ENCODE results near the gene POLR1C.
"Not testable (repeated sequence)": the region's sequence is repeated elsewhere in the genome, so short reads cannot be mapped to it uniquely, and the experiment has no call there.

The POLR1C gene

DNA sequence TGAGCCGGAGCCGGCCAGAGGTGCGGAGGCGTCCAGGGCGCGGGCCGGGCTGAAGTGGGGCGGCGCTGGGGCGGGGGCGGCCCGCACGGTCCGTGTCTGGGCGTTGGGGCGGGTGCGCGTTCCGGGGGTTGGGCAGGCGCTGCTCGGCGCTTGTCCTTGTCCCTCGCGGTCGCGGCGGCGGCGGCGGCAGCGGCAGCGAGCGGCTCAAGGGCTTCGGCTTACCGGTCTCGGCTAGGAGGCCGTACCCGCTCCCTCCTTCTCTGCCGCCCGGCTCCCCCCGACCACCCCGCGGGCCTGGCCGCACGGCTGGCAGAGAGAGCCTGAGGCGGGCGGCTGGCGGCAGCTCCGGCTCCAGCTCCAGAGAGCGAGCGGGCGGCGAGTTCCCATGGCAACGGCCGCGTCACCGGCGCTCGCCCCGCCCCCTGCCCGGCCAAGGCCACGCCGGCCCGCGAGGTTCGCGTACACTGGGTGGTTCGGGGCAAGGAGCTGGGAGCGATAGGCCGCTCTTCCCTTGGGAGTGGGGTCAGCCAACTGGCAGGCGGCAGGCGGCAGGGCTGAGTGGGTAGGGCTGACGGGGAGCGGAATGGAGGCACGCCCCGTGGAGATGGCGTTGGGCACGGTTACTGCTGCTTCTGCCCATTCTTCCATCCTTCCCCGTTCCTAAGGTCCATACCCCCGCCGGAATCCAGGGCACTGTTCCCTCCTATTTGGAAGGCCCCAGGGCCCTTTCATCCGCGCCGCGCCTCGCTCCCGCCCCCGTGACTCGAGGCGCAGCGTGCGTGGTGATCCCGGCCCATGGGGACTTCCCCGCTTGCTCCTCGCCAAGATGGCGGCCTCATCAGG lies 6.7 kb upstream of the POLR1C start, which contains the start of gene LRRC73:
Gene LRRC73 (minus strand): TSS at position 363 of the 843 bp plus-strand sequence. CDS start 561 bp downstream, outside the sequence.
- peak; percentile 63 to 70 for DNase-seq (ENCODE audit: low read depth in 2 of 2)

- no peak for DNase-seq (ENCODE audit: low read depth in 2 of 2)
These were observed 6.1 kb upstream of the POLR1C start for GRCh38 chr6:43510827-43511163.

DNA sequence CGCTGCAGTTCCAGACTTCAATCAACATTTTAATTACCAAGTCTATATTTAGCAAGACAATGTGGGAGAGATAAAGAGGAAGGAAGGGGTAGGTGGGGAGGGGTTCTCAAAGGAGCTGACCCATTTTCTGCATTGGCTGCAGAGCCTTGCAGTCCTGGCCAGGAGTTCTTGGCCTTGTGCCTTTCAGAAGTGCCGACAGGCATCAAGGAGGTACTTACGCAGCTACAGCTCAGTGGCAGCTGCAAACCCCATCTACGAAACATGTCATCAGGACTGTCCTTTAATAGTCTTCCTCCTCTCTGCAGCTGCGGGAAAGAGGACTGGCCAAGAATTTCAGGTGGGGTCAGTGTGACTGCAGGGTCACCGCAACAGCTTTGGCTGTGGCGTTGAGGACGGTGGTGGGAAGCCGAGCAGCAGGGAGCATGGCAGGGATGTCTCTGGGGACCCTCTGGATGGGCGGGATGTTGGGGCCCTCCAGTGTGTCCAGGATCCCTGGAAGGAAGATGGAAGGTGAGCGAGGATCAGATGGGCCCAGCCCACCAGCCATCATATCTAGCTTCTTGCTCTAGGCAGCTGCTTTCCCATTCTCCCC lies 5.0 kb upstream of the POLR1C start:
- no peak for DNase-seq (ENCODE audit: low read depth in 2 of 2)

- DNase-seq (ENCODE audit: low read depth in 2 of 2): no peak
These were observed 1.1 kb upstream of the POLR1C start for GRCh38 chr6:43515808-43516207.

DNA sequence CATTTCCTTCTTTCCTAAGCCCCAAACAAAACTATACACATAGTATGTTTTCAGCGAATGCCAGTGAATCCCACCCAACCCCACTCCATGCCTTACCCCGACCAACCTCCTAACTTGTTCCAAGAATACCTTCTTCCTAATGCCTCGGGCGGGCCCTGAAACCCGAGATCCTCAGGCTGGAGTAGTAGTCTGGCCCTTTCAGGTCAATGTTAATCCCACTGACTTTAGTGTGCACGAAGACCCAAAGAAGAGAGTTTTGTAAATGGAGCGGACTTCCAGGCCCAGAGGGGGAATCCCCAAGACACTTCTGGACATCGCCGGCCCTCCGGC lies 557 bp upstream of the POLR1C start:
- DNase-seq (ENCODE audit: low read depth in 2 of 2): no peak

- no peak for DNase-seq (ENCODE audit: low read depth in 2 of 2)
These were observed 842 bp downstream of the POLR1C start for GRCh38 chr6:43517505-43518357.

- DNase-seq (ENCODE audit: low read depth in 2 of 2): no peak
These were observed 3.2 kb downstream of the POLR1C start for GRCh38 chr6:43520097-43520496.

GRCh38 chr6:43521836-43522235 lies 4.9 kb downstream of the POLR1C start:
- no peak for DNase-seq (ENCODE audit: low read depth in 2 of 2)

DNA sequence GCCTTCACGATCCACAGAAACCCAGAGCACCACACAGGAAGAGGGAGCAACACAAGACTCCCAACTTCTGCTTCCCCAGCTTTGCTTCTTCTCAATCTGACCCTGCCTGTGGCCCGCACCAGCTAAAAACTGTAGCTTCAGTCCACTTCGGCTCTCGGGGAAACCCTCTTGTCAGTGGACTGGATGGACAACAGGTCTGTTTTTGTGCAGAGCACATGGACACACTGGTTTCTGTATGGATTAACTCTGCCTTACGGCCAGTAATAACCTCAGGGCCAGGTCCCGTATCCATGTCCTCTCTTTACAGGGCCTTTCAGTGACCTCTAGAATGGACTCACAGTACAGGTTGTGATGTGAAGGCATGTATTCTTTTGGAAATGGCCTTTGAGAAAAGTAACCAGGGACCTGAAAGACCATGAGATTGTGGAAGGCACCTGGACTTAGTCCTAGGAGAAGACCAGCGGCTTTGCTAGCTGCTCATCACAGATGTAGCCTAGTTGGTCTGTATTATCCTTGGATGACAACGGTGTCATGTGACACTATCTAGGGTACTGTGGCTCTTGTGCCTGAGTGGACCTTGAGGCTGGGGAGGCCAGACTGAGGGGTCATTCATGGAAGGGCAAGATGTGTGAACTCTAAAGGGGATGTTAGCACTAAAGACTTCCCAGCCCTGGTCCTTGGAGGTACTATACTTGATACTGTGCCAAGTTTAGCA lies 5.8 kb downstream of the POLR1C start:
- DNase-seq (ENCODE audit: low read depth in 2 of 2): no peak

DNA sequence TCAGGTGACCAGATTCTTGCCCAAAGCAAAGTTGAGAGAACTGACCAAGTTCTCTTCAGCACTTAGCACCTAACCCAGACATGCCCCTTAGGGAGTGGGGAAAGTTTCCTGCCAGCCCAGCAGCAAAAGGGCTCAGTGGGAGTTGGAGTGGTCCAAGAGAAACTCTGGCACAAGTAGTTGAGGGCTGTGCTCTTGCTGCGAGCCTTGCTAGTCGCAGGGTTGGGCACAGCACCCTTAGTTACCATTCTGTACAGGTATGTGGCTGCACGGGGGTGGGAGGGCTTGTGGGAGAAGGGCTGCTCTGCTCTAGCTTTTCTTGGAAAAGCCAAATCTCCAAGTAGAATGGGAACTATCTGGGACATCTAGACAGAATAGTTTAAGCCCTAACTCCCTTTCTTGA lies 6.4 kb downstream of the POLR1C start:
- no peak for DNase-seq (ENCODE audit: low read depth in 2 of 2)

GRCh38 chr6:43524483-43524961 lies 7.6 kb downstream of the POLR1C start:
- DNase-seq (ENCODE audit: low read depth in 2 of 2): no peak

DNA sequence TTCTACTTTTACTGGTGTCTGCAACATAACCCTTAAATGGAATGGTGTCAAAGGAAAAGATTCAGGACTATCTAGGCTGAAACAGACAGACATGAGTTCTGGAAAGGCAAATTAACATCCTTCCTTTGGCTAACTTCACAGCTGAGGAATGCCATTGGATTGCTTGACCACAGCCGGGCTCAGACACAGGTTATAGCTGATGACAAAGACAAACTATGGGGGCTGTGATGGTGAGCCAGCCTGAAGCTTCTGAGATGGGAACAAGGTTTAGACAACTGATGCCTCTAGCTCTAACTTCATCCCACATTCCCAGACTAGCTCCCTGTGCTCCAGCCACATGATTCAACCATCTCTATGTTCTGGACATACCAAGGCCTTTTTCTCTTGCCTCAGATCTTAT lies 15.3 kb downstream of the POLR1C start:
- DNase-seq (ENCODE audit: low read depth in 2 of 2): no peak

- not testable (repeated sequence) for DNase-seq (ENCODE audit: low read depth in 2 of 2)
These were observed 22.1 kb downstream of the POLR1C start for GRCh38 chr6:43538986-43539385.

GRCh38 chr6:43539409-43539808 lies 22.5 kb downstream of the POLR1C start:
- DNase-seq (ENCODE audit: low read depth in 2 of 2): not testable (repeated sequence)

DNA sequence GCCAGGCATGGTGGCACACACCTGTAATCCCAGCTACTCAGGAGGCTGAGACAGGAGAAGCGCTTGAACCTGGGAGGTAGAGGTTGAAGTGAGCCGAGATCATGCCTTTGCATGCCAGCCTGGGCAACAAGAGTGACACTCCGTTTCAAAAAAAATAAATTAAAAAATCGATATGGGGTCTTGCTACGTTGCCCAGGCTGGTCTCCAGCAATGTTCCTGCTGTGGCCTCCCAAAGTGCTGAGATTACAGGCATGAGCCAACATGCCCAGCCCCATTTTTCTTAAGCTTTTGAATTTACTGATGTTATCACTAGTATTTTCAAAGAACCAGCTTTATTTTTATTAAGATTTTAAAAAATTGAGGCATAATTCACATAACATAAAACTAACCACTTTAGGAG lies 23.6 kb downstream of the POLR1C start:
- DNase-seq (ENCODE audit: low read depth in 2 of 2): no peak

GRCh38 chr6:43541774-43542471 lies 25.0 kb downstream of the POLR1C start:
- no peak for DNase-seq (ENCODE audit: low read depth in 2 of 2)

- no peak for DNase-seq (ENCODE audit: low read depth in 2 of 2)
These were observed 27.6 kb downstream of the POLR1C start for GRCh38 chr6:43544461-43544860.

DNA sequence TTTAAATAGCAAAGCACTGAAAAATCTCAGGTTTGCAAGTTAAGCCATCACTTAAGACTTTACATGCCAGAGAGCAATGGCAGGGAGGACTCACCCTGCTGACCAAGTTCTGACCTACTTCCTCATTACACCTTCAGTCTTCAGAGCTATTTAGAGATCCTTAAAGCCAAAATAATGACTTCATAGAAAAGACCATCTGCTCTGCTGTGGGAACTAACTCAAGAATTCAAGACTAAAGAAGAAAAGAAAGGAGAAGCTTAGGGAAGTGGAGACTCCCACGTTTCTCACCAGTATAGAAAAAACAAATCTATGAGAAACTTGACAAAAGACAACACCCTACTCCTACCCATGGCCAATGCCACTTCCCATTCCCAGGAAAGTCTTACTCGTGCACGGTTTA lies 30.3 kb downstream of the POLR1C start:
- no peak for DNase-seq (ENCODE audit: low read depth in 2 of 2)

GRCh38 chr6:43557620-43558019 lies 40.7 kb downstream of the POLR1C start:
- not testable (repeated sequence) for DNase-seq (ENCODE audit: low read depth in 2 of 2)

DNA sequence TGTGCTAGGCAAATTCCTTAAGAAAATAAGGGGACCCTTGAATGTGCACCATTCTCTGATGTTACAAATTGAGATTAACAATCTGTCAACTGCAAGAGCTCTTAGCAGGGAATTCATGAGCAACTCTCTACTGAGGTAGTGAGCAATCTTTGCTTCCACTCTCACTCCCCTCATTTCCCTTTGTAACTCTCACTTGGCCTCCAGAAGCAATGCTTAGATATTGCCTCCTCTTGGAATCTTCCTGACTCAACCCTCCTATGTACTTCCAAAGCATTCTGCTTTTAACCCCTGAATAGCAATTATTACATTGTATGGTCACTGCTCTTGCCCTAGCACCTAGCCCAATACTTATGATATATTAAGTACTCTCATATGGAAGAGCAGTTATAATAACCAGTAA lies 42.4 kb downstream of the POLR1C start:
- no peak for DNase-seq (ENCODE audit: low read depth in 2 of 2)

DNA sequence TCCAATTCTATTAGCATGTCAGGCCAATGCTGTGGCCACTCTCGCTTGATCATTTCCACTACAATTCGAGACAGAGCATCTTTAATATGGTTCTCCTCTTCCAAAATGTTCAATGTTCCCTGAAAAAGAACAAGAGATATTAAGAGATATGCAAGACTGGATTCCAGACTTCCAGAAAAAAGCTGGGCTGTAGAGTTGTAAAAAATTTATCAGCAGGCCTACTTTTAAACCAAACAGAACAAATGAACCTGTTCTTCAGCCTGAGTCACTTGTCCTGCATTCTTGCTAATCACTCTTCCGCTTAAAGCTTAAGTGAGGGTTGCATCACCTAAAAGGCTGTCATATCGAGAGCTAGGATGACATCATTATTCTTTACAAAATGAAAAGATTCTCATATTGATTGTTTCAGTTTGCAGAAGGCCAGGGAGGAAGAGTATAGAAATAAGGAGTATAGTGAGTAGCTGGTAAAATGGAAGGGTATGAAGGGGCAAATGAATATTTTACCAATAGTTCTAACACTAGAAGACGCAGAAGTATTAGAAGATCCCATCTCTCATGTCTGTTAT lies 54.1 kb downstream of the POLR1C start:
- DNase-seq (ENCODE audit: low read depth in 2 of 2): no peak

Measured in activated CD4-positive, alpha-beta T cell treated with anti-CD3 and anti-CD28 coated beads for 24 hours (primary cell).